Breast epithelium (tissue), 3 donors: ENCODE measurements around the gene OR8B12.

Source experiments
- CTCF ChIP-seq, 3 donors: fragments of 450-650 bp; IDR thresholded peaks; one replicate each; pipeline ENCODE4 v1.5.1; 2016 to 2017; ENCODE audit warnings: antibody characterized with exemption in 3 of 3, mild to moderate bottlenecking in 3 of 3, moderate library complexity in 3 of 3
- POLR2A ChIP-seq: fragments of 450-650 bp; IDR thresholded peaks from one replicate; pipeline ENCODE4 v1.6.1; 2016; ENCODE audit warnings: antibody characterized with exemption, mild to moderate bottlenecking, moderate library complexity

- TF ChIP-seq CTCF (IDR thresholded peaks at IDR 0.05) (peak in 2 of 3 donors; percentile 33 to 57), POLR2A (no peak)
Observed at GRCh38 chr11:124586238-124586860, 42.9 kb upstream of the OR8B12 start.
